ENCODE results near the gene CFAP74.
"Not testable (repeated sequence)": the region's sequence is repeated elsewhere in the genome, so short reads cannot be mapped to it uniquely, and the experiment has no call there.

Gene CFAP74

DNA sequence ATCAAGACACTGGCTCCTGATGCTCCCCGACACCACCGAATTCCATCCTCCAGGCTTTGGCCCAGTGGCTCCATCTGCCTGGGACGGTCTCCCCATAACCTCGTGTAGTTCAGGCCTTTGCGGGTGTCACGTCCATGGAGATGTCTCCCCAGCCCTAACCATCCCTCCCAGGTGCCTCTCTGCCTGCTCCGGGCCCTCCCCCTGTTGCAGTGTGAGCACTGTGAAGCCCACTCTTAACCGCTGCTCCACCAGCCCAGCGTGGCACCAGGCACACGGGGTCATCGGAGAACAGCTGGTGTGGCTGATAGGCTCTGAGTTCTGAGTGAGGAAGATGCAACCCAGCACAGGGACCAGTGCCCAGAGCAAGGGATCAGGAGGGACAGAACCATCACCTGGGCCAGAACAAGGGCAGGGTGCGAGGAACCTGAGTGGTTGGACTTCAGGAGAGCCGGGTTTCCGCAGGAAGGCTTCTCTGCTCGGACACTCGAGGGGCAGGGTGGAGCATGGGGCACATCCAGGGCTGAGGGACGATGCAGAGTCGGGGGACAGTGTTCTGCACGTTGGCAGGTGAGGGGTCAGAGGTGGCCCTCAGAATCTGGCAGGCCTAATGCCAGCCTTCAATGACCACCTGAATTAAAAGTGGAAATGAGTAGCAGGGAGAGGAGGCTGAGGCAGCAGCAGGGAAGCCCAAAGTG is 110.1 kb downstream of the CFAP74 start:
- no peak for DNase-seq (ENCODE audit: low spot score)

DNA sequence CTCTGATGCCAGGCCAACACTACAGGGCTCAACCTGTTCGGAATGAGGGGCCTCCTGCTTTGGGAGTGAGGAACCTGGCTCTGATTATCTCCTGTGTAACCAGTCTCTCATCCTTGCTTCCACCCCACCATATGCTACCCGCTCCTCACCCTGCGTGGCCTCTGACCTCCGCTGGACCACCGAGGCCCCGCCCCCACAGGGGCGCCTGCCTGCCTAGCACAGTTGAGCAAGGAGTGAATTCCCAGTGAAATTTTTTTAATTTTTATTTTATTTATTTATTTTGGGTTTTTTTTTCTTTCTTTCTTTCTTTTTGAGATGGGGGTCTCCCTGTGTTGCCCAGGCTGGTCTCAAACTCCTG is 110.8 kb downstream of the CFAP74 start:
- no peak for DNase-seq (ENCODE audit: low spot score)

DNA sequence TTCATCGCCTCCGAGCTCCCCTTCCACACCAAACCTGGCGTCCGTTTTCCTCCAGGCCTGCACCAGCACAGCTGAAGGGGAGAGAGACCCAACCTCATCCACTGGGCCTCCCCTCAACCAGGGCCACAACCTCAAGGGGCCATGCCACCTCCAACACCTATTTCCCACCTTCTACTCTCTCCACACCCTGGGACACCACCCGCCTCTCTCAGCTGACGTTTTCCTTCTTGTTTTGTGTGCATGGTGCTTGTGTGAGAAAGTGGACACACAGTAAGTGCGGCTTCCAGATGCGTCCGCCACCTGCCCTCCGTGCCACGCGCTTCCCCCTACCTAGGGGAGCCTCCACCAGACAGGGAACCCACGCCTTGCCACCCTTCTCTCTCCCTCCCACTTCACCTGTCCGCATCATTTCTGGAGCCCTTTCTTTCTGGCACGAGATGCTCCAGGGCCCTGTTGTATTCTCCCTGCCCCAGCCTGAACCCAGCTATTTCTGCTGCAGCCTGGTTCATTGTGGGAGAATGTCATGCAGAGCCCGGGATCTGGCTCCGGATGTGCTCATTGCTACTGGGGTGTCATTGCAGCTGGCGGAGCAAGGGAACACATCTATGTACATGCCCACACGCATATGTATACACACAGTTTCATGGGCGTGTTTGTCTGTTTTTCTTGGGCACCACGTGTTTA is 111.4 kb downstream of the CFAP74 start:
- DNase-seq (ENCODE audit: low spot score) = no peak

DNA sequence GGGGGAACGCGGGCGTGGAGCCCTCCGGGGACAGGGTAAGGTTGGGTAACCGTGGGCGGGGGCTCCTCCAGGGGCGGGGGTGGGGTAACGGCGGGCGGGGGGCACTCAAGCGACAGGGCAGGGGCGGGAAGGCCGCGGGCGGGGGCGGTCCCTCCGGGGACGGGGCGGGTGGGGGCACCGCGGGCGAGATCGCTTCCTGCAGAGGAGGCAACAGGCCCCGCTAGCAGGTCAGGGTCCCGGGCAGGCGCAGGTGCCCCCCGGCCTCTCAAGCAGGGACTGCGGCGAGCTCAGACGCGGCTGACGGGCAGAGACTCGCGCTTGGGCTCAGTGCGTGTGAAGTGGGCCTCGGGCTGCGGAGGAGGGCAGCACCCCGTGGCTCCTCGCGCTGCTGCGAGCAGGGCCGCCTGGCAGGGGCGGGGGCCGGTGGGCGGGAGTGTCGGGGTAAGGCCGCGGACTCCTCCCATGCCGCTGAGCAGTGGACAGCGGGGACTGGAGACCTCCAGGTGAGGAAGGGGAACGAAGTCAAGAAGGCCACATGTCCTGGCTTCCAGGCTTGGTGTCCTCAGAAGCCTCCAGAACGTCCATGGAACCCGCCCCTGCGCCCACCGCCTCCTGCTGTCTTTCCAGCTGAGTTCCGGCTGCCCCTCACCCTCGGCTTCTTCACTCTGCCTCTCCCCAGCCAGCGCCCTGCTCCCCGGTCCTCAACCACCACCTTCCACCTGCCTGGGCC is 112.1 kb downstream of the CFAP74 start:
- DNase-seq (ENCODE audit: low spot score) = peak; percentile 90

DNA sequence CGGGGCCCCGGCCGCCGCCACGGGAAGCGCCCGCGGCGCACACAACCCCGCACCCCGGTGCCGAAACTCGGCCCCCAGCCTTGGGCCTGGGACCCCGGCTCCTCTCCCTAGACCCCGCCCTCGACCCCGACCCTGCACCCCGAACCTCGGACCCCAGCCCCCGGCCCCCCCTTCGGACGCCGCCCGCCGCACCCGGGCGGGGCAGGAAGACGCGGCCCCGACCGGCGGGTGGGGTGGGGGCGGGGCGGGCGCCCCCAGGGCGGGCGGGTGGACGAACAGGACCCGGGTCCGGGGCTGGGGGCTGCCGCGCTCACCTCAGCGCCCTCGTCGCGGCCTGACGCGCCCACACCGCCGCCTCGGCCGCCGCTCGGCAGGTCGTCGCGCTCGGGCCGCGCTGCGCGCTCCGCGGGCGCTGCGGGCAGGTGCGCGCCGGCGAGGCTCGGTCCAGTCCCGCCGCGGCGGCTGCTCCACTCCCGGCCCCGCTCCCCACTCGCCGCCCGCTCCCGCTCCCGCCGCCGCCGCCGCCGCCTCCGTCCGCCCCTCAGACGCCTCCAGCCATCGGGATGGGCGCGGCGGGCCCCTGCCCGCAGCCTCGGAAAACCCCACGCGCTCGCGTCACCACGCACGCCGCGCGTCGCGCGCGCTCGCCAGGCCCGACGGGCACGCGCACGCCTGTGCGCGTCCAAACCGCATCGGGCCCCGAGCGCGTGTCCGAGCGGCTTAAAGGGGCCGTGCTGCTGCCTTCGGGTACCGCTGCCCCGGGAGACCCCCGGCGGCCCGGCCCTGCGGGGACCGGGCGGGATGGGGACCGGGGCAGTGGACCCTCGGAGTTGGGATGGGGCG is 112.9 kb downstream of the CFAP74 start, which contains the start of gene GNB1:
GNB1 (minus strand) TSS at position 582 of the 843 bp plus-strand sequence. CDS start 65,634 bp downstream, outside the sequence.
- peak; percentile 98 for DNase-seq (ENCODE audit: low spot score)

DNA sequence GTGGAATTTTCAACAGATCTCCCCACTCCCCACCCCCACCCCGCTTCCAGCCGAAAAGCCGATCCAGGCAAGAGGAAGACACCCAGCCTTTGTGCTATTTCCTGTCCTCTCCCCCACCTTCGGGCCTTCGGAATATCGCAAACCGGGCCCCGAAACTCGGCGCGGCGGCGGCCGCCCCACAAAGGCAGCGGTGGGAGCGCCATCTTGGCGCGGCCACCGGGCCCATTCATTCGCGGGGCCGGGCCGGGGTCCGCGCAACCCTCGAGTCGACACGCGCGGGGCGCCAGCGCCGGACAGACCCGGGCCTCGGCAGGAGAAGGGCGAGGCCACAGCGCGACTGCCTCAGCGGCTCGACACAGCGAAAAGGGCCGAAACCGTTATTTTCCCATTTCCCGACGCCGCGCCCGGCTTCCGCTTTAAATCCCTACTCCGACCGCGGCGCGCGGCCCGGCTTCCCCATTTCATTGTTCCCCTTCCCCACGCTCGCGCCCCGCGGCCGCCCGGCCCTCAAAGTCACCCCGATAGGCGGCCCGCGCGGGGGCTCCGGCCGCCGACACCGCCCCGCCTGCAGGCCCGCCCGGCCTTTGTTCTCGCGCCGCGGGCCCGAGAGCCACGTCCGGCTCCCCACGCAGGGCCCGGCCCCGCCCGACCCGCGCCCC is 113.6 kb downstream of the CFAP74 start:
- peak; percentile 77 for DNase-seq (ENCODE audit: low spot score)

DNA sequence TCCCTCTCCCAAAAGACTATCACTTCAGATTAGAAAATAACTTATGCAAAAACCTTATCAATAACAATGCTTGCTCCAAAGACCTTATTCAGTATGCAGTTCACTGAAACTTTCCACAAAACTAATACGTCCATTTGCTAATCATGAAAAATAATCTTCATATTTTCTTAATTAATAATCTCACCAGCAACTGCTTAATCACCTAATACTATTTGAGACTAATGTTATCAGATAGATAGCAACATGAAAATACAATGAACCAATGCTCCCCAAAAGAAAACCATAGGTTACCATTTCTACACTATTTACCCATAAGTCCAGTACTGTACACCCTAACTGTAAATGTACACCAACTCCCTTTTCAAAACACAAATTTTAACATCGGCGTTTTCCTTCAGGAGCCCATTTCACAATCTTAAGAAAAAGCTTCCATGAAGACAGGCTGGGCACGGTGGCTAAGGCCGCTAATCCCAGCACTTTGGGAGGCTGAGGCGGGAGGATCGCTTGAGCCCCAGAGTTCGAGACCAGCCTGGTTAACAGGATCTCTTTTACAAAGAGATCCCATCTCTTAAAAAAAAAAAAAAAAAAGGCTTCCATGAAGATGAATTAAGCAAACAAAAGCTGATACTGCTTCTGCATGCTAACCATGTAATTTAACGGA is 114.4 kb downstream of the CFAP74 start:
- DNase-seq (ENCODE audit: low spot score) = no peak

DNA sequence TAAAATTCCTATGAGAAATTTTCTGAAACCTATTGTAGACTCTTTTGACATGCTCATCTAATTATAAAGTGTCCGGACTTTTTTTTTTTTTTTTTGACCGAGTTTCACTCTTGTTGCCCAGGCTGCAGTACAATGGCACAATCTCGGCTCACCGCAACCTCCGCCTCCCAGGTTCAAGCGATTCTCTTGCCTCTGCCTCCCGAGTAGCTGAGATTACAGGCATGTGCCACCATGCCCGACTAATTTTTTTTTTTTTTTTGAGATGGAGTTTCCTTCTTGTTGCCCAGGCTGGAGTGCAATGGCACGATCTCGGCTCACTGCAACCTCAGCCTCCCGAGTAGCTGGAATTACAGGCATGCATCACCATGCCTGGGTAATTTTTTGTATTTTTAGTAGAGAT is 119.7 kb downstream of the CFAP74 start:
- DNase-seq (ENCODE audit: low spot score) = not testable (repeated sequence)

DNA sequence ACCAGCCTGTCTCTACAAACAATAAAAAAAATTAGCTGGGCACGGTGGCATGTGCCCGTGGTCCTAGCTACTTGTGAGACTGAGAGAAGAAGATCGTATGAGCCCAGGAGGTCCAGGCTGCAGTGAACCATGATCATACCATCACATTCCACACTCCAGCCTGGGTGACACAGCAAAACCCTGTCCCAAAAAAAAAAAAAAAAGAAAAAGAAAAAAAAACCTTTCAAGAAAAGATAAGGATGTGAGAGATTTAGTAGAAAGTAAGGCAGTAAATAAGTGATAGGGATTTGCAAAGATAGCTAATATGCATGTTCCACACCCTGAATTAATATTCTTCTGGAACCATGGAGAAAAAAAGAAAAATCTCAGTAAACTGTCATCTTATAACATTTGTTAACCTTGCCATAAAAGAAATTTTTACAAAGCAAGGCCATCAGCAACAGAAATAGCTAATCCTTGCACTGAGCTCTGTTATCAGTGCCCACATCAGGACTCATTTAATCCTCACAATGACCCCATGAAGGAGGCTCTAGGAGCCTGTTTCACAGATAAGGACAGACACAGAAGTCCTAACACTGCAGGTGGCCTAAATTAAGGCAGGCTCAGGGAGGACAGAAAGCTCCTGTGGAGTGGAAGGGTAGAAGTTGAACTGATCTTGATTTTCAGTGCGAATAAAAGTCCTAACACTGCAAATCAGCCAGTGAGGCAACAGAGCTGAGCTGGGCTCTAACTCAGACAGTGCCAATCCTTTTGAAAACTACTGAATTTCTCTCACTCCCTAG is 120.3 kb downstream of the CFAP74 start:
- DNase-seq (ENCODE audit: low spot score) = no peak

DNA sequence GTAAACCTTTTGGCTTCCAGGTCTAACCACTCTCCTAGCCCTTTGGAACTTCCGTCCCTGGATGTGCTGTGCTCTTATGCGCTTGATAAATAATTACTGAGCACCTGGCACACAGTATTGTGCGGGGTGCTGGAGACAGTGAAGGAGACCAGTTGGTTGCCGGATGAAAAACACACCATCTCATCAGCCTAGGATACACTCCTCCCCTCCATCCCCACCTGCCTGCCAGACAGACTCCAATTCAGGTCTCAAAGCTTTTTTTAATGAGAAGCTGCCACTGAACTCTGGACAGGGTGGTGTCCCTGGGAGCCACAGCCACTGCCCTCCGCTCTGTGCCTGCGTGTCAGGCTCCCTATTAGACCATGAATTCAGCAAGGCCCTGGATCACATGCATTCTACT is 121.9 kb downstream of the CFAP74 start:
- DNase-seq (ENCODE audit: low spot score) = no peak

DNA sequence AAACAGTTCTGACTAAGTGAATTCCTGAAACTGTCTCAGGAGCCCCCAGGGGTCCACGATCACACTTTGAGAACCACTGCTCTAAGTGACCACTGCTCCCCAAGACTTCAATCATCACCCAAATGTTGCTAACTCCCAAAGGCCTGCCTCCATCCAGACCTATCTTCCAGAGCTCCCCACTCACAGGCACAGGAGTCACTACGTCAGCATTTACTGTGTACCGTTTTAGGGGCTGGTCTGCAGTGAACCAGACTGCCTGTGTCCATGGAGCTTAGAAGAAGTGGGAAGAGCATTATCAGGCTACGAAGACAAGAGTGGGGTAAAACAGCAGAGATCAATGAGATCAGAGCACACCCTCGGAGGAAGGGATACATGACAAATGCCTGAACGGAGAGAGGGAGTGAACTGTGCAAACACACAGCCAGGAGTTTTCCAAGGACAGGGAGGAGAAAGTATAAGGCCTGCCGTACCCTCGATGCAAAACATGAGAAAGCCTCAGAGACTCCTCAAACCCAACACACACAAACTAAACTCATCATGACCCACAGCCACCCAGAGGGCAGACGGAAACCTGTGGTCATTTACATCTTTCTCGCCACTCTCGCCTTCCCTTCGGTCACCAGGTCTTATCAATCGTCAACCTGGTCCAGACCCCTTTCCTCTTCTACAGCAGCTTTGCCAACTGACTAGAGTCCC is 122.8 kb downstream of the CFAP74 start:
- no peak for DNase-seq (ENCODE audit: low spot score)

DNA sequence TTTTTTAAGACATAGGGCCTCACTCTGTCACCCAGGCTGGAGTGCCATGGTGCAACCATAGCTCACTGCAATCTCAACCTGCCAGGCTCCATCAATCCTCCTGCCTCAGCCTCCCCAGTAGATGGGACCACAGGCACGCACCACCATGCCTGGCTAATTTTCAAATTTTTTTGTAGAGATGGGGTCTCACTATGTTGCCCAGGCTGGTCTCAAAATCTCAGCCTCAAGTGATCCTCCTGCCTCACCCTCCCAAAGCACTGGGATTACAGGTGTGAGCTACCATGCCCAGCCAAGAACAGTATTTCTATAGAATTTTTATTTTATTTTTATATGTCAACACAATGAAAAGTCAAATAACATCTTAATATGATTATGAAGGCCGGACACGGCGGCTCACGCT is 123.6 kb downstream of the CFAP74 start:
- no peak for DNase-seq (ENCODE audit: low spot score)

DNA sequence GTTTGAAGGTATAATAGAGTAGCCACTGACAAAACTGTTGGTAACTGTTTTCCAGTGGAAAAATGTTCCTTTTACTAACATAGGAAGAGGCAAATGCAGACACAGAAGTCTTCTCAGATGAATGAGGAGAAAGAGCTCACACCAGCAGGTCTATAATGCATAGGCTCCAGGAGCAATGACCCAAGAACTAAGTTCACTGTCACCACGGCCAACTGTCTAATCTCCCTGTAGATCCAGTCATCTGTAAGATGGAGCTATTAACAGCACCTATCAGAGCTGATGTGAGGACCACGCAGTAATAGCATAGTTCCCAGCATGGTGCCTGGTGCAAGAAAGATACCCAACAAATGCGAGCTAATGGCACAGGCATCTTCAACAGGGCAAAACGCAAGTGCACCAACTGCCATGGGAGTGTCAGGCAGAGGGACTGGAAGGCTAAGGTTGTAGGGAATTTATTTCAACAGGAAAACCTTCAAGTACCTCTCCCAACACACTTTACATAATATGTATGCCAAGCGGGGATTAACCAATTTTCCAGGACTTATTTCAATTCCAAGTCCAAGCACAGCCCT is 125.6 kb downstream of the CFAP74 start:
- DNase-seq (ENCODE audit: low spot score) = no peak

DNA sequence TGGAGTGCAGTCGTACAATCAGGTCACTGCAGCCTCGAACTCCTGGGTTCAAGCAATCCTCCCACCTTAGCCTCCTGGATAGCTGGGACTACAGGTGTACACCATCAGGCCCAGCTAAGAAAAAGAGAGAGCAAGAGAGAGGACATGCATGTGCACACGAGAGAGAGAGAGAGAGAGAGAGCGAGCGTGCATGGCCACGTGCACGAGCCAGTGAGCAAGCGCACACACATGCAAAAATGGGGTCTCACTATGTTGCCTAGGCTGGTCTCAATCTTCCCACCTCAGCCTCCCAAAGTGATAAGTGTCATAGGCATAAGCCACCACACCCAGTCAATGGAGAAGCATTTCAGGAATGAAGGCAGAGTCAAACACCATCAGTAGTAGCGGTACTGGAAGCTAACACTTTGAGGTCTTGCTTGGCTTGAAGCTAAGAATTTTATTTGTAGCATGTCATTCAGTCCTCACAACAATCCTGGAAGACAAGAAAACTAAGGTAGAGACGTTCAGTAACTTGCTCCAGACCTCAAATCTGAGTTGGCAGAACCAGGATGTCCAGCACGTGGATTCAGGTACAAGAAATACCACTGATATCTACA is 127.2 kb downstream of the CFAP74 start:
- DNase-seq (ENCODE audit: low spot score) = peak; percentile 44

DNA sequence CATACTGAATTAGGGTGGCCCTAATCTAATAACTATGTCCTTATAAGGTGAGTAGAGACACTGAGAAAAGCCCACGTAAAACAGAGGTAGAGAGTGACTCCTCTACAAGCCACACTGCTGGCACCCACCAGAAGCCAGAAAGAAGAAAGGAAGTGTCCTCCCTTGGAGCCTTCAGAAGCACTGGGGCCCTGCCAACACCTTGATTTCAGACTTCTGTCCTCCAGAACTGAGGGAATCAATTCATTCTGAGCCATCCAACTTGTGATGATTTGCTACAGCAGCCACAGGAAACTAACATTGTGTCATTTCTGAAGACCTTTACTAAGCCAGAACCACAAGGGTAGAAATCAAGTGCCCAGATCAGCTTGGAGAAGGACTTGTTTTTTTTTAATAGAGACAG is 127.7 kb downstream of the CFAP74 start:
- no peak for DNase-seq (ENCODE audit: low spot score)

DNA sequence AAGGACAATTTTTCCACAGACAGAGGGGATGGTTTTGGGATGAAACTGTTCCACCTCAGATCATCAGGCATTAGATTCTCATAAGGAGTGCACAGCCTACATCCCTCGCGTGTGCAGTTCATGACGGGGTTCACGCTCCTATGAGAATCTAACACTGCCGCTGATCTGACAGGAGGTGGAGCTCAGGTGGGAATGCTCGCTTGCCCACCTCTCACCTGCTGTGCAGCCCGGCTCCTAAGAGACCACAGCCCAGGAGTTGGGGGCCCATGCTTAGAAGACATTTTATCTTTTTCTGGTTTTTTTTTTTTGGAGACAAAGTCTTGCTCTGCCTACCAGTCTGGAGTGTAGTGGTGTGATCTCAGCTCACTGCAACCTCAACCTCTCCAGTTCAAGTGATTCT is 128.7 kb downstream of the CFAP74 start:
- DNase-seq (ENCODE audit: low spot score) = no peak

DNA sequence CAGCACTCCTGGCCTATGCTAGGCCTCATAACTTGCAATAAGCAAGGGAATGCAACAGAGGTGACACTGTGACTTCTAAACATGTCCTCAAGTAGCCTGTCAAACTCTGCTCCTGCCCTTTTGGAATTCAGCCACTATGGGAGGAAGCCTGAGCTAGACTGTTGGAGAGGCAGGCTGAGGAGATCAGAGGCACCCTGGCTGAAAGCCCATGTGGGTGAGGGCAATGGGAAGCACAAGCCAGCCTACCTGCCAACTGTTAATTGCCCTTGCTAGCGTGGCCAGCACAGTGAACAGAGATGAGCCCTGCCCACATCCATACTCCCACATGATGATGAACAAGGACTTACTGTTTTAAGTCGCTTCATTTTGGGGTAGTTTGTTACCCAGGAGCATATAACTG is 130.4 kb downstream of the CFAP74 start:
- DNase-seq (ENCODE audit: low spot score) = no peak

DNA sequence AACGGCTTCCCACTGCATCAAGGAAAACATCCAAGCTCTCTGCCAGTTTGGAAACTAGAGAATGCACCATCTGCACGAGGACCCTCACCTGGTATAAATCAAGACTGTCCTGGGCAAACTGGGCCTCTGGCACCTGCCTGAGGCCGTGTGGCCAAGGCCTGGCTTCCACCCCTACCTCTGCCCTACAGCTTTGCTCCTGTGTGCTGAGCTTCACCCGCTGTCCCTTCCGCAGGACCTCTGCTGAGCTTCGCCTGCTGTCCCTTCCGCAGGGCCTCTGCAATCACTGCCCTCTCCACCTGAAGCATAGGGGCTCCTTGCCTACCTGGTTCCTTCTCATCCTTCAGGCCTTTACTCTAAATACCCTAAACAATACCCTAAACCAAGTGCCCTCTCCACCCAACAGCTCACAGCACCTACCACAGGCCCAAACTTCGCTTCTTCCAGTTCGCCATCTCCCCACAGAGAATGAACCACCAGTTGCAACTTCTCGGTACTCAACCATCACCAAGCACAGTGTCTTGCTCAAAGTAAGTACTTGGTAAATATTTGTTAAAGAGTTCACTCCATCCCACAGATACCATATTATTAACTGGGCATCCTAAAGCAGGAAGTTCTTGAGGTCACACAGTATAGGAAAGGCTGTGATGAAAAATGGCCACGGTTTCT is 131.1 kb downstream of the CFAP74 start:
- DNase-seq (ENCODE audit: low spot score) = no peak

Data from AG20443 (cell line).